ENCODE data around the gene PMS1. TPM values are rescaled to one million over a fixed set of nuclear protein-coding genes. Genes with fewer than 3 reads are reported as not detected.
"Not testable (repeated sequence)": the region's sequence is repeated elsewhere in the genome, so short reads cannot be mapped to it uniquely, and the experiment has no call there.

PMS1 gene
- total RNA-seq, 1 donor from 2014 or later: 28.4 TPM

DNA sequence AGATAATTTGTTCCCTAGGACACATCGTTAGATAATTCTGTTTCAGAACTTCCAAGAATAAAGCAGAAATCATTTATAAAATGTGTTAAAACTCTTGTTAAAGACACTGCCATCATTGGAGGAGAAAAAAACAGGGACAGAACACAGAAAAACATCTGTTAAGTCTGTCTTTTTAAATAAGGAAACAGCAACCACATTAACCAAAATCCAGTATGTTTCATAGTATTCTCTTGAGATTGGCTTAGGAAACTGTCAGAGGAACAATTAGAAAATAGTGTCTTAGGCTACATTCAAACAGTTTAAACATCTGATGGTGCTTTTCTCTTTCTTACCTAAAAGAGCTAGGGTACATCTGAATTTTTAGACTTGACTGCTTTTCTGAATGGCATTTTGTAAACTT, 81.6 kb downstream of the PMS1 start:
- DNase-seq (ENCODE audit: low read depth): no peak

DNA sequence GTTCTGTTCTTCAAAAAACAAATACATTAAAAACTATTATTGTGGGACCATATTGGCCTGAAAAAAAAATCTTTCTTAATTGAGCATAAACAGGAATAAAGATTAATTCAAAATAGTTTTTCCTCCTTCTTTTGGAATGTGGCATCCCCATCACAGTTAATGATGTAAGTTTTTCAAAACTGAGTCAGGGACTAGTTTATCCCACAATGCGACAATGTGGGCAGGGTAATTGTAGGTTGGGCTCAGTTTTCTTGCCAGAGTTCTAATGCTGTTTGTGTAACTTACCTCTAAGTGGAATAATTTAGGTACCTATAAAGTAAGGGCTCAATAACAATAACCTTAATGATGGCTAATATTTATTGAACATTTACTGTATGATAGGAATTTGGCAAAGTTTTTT, 82.0 kb downstream of the PMS1 start:
- no peak for DNase-seq (ENCODE audit: low read depth)

DNA sequence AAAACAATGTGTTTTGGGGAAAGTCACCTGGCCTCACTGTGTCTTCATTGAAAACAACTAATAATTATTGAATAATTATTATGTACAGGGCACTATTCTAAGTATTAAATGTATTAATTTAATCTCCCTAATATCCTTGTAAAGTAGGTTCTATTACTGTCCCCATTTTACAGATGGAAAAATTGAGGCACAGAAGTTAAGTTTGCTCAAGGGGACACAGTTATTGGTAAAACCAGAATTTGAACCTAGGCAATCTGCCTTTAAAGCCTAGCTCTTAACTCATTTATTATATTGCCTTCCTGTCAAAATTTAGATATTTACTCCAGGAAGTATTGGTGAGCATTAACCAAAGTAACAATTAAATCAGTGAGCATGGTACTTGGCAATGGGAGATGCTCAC, 84.6 kb downstream of the PMS1 start:
- DNase-seq (ENCODE audit: low read depth): no peak

DNA sequence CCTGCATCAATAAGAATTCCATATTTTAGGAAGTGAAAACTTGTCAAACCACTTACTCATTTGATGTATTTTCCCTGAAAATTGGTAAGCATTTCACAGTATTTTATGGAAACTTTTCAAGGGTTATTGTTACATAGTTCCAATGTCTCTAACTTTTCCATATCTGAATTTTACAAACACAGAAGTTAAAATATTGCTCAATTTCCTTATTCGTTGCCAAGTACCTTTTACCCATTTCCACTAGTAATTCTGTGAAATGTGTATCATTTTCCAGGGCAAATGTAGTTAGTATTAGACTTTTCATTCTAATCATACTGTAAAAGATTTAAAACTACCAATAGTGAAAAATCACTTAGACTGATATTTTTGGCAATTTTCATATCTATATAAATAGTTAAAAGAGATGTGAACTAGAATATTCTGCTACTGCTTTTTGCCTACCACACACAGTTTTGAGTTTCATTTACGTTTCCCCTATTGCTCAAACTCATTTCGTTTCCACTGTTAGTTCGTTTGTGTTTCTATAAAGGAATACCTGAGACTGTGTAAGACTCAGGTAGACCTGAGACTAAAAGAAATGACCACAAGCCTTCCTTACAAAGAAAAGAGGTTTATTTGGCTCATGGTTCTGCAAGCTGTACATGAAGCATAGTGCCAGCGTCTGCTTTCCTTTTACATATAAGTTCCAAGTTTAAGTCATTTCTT, 86.3 kb downstream of the PMS1 start:
- no peak for DNase-seq (ENCODE audit: low read depth)

DNA sequence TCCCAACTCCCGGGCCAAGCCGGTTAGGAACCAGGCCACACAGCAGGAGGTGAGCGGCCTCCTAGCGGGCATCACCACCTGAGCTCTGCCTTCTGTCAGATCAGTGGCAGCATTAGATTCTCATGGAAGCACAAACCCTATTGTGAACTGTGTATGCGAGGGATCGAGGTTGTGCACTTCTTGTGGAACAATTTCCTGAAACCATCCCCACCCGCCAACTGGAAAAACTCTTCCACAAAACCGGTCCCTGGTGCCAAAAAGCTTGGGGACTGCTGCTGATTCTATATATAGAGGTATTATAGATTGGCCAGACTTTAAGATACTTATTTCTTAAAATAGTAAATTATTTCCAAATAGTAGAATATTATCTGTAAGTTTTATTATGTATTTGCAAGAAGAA, 89.4 kb downstream of the PMS1 start:
- no peak for DNase-seq (ENCODE audit: low read depth)

DNA sequence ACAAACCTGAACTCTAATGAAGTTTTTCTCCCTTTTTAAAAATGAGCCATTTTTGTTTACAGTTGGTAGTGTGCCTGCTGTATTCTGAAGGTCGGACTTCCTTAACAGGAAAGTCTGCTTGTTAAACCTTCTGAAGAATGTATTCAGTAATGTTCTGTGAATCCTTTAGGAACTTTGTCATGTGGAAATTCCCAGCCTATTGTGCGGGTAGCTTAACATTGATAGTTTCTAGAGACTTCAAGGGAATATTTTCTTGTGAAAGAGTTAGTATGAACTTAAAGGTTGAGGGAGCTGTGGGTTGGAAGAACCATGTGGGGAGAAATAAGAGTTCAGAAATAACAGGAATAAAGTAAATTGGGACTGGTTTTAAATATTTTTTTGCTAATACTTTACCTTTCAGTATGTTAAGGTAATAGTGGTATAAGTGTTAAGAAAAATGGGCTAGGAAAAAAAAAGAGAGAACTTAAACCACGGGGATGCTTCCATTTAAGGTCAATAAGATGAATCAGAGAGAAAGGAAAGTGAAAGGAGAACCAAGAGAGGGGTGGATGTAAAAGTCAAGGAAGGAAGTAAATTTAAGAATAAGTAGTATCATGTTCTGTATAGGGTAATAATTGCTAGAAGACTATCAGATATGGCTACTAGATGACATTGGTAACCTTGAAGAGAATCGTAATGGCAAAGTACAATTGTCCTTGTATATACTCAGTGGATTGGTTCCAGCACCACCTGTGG, 90.5 kb downstream of the PMS1 start:
- no peak for DNase-seq (ENCODE audit: low read depth)

DNA sequence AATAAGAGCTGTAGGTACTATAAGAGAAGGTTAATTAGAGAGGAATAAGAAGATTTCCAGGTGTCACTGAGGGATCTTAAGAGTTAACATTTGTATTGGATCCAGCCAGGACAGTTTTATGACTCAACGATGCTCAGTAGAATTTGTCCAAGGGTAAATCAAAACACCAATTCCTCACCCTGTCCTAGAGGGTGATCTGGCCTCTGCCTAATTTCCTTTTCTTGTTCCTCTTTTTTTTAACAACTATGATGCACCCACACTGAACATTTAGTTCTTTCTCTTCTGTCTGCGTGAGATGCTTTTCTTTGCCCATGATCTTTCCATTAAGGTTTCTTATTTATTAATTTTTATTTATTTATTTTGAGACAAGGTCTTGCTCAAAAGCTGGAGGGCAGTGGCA, 92.0 kb downstream of the PMS1 start:
- DNase-seq (ENCODE audit: low read depth): no peak

DNA sequence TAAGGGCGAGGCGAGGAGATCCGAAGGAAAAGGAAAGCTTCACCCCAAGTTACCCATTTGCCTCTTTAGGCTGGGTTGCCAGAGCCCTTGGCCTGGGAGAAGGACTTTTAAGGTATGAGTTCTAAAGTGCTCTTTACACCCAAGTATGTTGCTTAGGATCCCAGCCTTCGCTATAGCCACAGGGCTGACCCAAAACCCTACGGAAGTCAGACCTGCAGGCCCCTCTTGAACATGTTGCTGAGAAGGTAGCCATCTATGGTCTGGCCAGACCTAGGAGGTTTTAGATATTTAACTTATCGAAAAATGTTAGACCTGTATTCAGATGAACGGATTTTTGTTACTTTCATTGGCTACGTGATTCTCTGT, 95.4 kb downstream of the PMS1 start:
- DNase-seq (ENCODE audit: low read depth): no peak

DNA sequence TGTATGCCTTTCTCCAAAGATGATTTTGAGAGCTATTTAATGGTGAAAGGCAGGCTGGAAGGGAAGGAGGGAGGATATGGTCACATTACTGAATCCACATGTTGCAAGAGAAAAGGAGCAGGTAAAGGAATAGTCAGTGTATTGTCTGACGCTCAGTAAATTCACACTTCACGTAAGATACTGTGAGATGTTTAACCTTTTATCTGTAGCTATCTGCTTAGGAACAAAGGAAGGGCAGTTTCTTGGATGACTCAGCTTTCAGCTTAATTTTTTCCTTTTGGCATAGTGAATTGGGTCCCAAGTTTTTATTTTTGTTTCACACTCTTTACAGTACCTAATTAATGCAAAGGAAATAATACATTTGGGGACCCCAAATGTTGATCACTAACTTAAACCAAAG, 96.2 kb downstream of the PMS1 start:
- no peak for DNase-seq (ENCODE audit: low read depth)

DNA sequence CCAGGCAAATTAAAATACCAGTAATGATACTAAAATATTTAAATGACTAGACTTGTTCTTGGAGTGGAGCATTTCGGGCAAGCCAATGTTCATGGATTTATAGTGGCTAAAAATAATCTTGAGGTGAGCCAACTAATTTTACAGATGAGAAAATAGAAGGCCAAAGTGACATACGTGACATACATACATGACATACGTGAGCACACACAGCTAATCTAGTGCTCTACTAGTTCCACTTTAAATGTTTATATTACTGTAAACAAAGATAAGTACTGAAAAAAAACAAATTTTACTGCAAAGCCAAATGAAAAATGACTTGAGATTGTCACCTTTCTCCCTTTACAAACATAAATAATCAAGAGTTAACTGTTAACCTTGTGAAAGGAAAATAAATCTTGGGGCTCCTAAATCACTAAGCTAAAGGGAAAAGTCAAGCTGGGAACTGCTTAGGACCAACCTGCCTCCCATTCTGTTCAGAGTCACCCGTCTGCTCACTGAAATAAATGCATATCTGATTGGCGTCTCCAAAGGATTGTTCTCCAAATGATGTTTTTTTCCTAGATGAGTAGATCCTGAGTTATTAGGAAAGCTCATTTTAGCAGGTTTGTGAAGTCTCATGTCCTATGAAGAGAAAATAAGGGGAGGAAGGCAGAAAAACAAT, 96.7 kb downstream of the PMS1 start:
- DNase-seq (ENCODE audit: low read depth): no peak

DNA sequence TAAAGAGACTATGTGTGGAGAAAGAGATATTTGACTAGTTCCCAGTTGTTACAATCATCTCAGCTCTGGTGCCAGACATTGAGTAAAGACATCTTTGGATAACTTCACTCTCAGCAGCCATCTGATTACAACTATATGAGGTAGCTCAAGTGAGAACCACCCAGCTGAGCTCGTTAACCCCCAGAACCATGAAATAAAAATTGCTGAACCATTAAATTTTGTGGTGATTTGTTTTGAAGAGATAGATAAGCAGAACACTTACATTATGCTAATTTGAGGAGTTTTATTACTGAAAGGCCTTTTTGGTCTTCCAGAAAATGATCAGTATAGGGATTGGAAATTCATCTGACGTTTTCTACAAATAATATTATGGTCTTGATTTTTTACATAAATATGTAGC, 101.1 kb downstream of the PMS1 start:
- DNase-seq (ENCODE audit: low read depth): no peak

DNA sequence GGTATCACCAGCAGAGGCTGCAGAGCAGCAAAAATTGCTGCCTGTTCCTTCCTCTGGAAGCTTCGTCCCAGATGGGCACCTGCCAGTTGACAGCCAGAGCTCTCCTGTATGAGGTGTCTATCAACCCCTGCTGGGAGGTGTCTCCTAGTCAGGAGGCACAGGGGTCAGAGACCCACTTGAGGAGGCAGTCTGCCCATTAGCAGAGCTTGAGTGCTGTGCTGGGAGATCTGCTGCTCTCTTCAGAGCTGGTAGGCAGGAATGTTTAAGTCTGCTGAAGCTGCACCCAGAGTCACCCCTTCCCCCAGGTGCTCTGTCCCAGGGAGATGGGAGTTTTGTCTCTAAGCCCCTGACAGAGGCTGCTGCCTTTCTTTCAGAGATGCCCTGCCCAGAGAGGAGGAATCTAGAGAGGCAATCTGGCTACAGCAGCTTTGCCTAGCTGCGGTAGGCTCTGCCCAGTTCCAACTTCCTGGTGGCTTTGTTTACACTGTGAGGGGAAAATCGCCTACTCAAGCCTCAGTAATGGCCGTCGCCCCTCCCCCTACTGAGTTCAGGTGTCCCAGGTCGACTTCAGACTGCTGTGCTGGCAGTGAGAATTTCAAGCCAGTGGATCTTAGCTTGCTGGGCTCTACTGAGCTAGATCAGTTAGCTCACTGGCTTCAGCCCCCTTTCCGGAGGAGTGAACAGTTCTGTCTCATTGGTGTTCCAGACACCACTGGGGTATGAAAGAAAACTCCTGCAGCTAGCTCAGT, 108.5 kb downstream of the PMS1 start:
- DNase-seq (ENCODE audit: low read depth): not testable (repeated sequence)

DNA sequence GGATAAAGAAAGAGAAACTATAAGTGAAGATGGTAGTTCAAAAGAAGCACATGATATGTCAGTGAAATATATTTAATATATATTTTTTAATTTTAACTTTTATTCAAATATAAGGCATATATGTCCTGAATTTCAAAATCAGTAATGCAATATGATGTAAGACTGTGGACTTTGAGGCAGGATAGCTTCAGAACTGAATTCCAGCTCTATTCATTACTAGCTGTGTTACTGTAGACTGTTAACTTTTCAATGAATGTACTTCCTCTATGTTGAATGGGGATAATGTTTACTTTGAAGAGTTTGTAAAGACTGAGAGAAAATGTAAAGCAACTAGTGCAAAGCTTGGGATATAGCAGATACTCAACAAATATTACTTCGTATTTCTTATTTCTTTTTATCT, 112.6 kb downstream of the PMS1 start:
- DNase-seq (ENCODE audit: low read depth): no peak

DNA sequence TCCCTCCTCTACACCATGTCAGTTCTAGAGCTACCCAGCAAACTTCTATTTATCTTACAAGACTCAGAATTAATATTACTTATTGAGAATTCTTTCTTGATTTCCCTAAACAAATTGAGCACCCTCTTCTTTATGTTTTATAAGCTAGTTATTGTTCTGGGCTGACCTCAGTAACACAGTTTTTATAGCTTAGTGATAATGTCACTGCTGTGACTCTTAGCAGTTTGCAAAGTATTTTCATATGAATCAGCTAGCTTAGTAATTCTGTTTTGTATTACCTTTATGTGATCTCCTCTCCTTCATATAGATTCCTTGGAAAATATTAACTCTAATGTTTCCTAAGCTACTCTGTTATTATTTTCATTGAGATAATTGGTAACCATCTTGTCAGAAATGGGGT, 114.9 kb downstream of the PMS1 start:
- DNase-seq (ENCODE audit: low read depth): peak; percentile 10

DNA sequence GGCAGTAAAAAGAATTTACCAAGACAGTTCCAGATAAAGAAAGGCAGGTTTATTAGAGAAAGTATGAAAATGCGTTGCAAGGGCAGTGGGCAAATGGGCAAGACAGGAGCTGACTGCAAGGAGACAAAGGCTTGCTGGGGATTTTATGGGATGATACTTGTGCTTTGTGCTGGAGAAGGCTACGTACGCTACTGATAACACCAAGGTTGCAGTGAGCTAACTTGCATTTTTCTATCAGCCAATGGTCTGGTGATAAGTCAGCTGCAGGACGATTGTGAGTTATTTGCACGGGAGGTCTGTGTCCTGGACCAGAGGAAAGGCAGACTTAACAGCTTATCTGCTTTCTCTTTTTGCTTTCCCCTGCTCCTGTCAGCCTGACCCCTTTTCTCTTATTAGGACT, 116.5 kb downstream of the PMS1 start:
- no peak for DNase-seq (ENCODE audit: low read depth)

DNA sequence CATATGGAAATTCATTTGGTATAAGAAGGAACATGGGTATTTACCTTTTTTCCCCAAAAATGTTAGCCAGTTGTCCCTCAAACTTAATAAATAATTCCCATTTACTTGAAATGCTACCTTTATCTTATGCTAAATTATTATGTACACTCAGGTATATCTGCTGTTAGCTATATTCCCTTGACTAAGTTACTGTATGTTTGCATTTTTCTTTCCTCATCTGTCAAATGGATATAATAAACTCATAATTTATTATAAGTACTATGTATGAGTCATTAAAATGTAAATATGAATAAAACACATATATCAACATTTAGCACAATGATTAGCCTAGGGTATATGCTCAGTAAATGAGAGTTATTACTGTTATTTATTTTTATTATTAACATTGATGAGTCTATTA, 117.4 kb downstream of the PMS1 start:
- no peak for DNase-seq (ENCODE audit: low read depth)

DNA sequence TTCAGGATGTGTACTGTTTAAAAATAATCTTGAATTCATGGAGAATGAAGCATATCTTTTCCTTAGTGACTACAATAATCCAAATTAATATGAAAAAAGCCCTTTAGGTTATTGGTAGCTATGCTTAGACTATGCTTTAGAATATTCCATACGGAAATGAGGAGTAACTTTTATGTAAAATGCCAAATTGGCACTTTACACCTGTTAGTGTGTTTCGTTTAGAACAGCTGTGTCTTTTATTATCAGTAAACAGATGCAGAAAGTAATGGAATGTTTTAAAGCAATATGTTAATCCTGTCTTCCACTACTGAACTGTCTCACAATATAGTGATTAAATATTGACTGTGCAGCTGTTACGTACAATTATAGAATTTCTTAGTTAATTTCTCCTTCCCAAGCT, 129.6 kb downstream of the PMS1 start:
- no peak for DNase-seq (ENCODE audit: low read depth)

DNA sequence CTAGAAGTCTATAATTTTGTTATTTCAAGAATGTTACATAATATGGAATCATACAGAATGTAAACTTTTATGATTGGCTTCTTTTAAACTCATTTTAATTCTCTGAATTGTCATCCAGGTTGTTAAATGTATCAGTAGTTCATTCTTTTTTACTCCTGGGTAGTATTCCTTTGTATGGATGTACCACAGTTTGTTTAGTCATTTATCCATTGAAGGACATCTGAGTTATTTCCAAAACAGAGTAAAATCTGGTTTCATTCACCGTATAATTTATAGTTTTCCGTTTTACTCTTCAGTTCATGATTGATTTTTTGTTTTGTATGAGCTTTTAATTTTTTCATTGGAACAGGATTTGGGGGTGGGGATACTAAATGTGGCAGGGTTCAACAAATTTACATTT, 132.4 kb downstream of the PMS1 start:
- no peak for DNase-seq (ENCODE audit: low read depth)
